ENCODE data around the gene SEMA3F.

GRCh38 chr3:50215529-50215928, 60.4 kb downstream of the SEMA3F start:
- TF ChIP-seq, protein P1, sequence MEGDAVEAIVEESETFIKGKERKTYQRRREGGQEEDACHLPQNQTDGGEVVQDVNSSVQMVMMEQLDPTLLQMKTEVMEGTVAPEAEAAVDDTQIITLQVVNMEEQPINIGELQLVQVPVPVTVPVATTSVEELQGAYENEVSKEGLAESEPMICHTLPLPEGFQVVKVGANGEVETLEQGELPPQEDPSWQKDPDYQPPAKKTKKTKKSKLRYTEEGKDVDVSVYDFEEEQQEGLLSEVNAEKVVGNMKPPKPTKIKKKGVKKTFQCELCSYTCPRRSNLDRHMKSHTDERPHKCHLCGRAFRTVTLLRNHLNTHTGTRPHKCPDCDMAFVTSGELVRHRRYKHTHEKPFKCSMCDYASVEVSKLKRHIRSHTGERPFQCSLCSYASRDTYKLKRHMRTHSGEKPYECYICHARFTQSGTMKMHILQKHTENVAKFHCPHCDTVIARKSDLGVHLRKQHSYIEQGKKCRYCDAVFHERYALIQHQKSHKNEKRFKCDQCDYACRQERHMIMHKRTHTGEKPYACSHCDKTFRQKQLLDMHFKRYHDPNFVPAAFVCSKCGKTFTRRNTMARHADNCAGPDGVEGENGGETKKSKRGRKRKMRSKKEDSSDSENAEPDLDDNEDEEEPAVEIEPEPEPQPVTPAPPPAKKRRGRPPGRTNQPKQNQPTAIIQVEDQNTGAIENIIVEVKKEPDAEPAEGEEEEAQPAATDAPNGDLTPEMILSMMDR (IDR thresholded peaks at IDR 0.05) = no peak
- TF ChIP-seq POLR2AphosphoS5 (IDR thresholded peaks at IDR 0.05; ENCODE audit: low read depth, low read length) = no peak
